GM10266 (cell line): Measurements from ENCODE around the gene CCDC83.
"Not testable (repeated sequence)": the region's sequence is repeated elsewhere in the genome, so short reads cannot be mapped to it uniquely, and the experiment has no call there.

ENCODE experiments used
- DNase-seq: peaks from one replicate; pipeline ENCODE4 v3.0.0; 2012; ENCODE audit errors: extremely low spot score
- TF ChIP-seq, protein P1 (sequence below): IDR thresholded peaks from 2 replicates; pipeline ENCODE4 v1.5.1; 2012; ENCODE audit warnings: mild to moderate bottlenecking, low read depth; ENCODE audit not compliant: control insufficient read depth, insufficient read depth; ENCODE audit errors: missing control alignments

CCDC83 gene

DNA sequence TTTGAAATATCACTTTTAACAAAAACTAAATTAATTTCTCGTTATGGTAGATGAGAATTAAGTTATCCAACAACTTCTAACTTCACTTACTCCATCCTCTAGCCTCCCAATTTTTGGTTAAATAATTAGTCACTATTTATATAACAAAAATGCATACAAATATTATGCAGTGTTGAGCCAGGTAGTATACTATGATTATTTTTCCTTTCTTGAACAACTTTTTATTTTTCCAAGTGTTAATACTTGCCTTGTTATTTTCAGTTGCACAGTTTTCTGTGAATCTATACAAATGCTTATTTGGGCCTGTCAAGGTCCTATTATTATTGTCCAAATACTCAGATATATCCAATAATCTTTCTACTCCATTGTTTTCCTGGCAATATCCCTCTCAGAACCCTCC is 19.9 kb upstream of the CCDC83 start:
- no peak for DNase-seq
- TF ChIP-seq, protein P1, sequence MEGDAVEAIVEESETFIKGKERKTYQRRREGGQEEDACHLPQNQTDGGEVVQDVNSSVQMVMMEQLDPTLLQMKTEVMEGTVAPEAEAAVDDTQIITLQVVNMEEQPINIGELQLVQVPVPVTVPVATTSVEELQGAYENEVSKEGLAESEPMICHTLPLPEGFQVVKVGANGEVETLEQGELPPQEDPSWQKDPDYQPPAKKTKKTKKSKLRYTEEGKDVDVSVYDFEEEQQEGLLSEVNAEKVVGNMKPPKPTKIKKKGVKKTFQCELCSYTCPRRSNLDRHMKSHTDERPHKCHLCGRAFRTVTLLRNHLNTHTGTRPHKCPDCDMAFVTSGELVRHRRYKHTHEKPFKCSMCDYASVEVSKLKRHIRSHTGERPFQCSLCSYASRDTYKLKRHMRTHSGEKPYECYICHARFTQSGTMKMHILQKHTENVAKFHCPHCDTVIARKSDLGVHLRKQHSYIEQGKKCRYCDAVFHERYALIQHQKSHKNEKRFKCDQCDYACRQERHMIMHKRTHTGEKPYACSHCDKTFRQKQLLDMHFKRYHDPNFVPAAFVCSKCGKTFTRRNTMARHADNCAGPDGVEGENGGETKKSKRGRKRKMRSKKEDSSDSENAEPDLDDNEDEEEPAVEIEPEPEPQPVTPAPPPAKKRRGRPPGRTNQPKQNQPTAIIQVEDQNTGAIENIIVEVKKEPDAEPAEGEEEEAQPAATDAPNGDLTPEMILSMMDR, result no peak

DNA sequence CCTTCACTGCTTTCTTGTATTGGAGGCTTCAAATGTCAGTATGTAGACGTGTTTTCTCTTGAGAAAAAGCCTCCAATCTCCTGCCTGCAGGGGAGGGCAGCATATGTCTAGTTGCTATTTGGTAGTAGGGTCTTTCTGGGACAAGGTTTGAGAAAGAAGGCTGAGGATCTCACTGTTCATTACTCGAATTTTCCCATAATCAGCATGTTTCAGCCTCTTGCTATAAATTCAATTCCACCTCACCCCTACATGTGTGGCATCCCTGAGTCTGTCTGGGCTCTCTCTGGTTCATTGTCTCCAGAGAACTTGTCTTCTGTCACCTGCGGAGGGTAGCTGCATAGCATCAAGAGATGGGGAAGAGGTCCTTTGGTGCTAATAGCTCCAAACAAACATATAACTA is 19.5 kb upstream of the CCDC83 start:
- DNase-seq, result no peak

DNA sequence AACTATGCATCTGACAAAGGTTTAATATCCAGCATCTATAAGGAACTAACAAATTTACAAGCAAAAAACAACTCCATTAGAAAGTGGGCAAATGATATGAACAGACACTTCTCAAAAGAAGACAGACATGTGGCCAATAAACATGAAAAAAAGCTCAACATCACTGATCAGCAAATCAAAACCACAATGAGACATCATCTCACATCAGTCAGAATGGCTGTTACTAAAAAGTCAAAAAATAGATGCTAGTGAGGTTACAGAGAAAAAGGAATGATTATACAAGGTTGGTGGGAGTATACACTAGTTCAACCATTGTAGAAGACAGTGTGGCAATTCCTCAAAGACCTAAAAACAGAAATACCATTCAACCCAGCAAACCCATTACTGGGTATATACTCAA is 14.3 kb upstream of the CCDC83 start:
- not testable (repeated sequence) for DNase-seq

More for the DNA sequence above, 19.5 kb upstream of the CCDC83 start:
- TF ChIP-seq, protein P1, result no peak

DNA sequence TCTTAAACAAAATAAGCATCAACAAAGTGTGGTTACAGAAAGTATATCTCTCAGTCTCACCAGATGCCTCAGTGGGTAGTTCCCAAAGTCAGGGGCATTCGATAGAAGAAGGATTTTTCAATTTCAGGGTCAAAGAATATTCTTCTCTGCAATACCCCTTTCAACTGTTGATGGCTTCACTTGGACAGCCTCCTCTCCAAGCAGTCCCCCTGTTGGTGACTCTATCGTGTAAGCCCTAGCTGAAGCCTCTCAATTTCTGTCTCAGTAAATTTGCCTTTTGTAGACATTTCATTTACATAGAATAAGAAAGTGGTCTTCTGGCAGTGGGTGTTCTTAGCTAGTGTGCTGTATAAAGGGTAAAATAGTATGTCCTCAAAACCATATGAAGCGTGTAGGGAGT is 11.3 kb upstream of the CCDC83 start:
- DNase-seq, result no peak
- TF ChIP-seq, protein P1, result no peak

DNA sequence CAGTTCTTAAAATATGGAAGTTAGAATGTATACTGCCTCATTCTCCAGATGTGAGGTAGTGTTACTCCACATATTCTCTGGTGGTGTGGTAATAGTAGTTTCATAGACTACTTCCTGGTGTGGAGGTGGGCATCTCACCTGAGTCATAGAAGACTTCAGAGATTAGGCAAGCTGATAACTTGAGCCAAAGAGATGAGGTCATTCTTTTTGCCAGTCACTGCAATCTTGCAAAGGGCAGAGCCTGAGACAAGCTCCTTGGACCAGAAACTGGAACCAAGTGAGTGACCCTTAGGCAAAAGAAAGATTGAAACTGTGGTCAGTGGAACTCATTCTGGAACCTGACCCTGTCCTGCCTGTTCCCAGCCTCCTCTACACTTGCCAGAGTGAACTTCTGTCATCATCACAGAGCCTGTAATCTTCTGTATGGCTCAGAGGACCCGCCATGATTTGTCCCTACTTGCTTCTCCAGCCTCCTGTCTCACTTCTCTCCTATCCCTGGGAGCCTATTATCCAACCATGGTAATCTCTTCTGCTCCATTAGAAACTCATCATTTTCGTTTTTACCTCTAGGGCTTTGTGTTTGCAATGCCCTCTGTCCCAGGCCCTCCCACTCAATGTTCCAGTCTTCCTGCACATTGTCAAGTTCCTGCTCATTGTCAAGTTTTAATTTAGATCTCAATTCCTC is 10.6 kb upstream of the CCDC83 start:
- TF ChIP-seq, protein P1, result no peak
- DNase-seq, result no peak

DNA sequence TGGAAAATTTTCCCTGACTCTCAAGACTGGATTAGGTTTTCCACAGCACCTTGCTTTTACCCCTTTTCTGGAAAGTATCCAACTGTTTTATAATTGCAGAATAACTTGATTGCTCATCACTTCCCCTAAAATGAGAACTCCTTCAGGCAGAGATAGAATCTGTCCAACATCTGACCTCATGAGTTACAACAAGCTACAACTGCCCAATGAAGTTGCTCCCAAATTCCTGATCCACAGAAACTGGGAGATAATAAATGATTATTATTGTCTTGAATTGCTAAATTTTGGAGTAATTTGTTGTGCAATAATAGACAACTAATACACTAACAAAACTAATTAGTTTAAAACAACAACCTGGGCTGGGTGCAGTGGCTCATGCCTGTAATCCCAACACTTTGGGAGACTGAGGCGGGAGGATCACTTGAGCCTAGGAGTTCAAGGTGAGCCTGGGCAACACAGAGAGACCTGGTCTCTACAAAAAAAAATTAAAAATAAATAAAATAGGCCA is 10.0 kb upstream of the CCDC83 start:
- no peak for DNase-seq
- TF ChIP-seq, protein P1, result no peak

DNA sequence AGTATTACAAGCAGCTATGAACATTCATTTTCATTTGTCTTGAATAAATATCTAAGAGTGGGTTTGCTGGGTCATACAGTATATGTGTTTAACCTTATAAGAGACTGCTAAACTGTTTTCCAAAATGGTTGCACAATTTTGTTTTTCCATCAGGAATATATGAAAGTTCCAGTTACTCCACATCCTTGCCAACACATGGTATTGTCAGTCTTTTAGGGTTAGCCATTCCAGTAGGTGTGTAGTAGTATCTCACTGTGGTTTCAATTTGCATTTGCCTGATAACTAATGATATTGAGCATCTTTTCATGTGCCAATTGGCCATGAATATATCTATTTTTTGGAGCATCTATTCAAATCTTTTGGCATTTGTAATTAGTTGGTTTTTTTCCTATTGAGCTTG is 7.7 kb upstream of the CCDC83 start:
- DNase-seq, result no peak
- TF ChIP-seq, protein P1, result no peak

DNA sequence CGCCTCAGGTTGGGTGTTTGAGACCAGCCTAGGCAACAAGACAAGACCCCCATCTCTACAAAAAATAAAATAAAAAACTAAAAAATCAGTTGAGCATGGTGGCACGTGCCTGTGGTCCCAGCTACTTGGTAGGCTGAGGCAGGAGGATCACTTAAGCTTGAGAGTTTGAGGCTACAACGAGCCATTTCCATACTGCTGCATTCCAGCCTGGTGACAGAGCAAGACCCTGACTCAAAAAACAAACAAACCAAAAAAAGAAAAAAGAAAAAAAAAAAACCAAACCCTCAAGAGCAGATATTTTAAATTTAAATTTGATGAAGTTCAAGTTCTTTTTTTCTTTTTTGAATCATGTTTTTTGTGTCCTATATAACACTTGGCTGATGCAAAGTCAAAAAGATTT is 7.2 kb upstream of the CCDC83 start:
- TF ChIP-seq, protein P1, result no peak
- DNase-seq, result no peak
